ENCODE measurements around the gene BTRC. TPM values are rescaled to one million over a fixed set of nuclear protein-coding genes. Genes with fewer than 3 reads are reported as not detected.

BTRC gene
- total and polyA plus RNA-seq, 10 of the 15 experiments (the other 5 are each of a cell fraction or from before 2014, with no cell fraction given), result 2.2 to 18.6 (median 8.6) TPM

DNA sequence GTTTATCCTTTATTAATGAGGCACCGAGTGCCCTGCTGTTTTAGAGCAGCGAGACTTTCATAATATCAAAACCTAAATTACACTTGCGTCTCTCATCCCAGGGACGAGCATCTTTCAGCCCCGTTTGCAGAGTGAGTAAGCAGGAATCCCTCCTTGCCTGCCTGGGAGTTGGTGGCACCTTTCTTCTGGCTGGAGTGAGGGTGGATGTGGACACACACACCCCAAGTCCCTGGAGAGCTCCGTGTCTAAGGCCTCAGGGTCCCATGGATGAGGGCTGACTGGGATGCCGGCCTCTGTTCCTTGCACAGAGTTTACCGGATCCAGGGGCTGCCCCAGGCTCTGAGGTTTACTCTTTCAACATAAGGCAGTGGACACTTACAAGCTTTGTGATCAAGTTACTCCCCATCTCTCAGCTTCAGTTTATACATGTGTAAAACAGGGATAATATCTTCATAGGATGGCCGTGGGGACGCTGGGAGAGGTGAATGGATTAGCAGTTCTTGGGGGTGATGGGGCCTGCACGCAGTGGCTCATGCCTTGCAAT, 209.6 kb downstream of the BTRC start:
- no peak for ATAC-seq
- intact Hi-C loops (cut with micrococcal nuclease; ENCODE audit: unreplicated experiment), result no loop called here
- H4K20me1 ChIP-seq (ENCODE audit: control insufficient read depth, insufficient read depth), result no peaks in the 10 kb centered on the region
- no peaks in the 10 kb centered on the region for H3K9me3 ChIP-seq (replicated peaks; ENCODE audit: control insufficient read depth, insufficient read depth, low read length)
- no TSS peak for BruUV-seq (replicated peaks)
- H3K4me2 ChIP-seq (ENCODE audit: control insufficient read depth, insufficient read depth), result no peak overlapping the region
- no peak overlapping the region for H3K9ac ChIP-seq (ENCODE audit: control insufficient read depth, insufficient read depth, low read length)
- no peak overlapping the region for H3K27ac ChIP-seq (ENCODE audit: control insufficient read depth, insufficient read depth)
- ChIA-PET POLR2A (no interaction called here), RAD21 (ENCODE audit: unreplicated experiment) (no interaction called here), CTCF (interaction anchor here (2.1 kb wide), 1 partner anchor 350 kb away, joined by 5 read pairs; no protein-coding TSS in a partner anchor), SMC1A (ENCODE audit: uncharacterized antibody, unreplicated experiment) (interaction anchor here (1.0 kb wide), 1 partner anchor 85 kb away, joined by 3 read pairs; no protein-coding TSS in a partner anchor)
- peaks cover 13% of the 10 kb centered on the region for H3K4me1 ChIP-seq (ENCODE audit: control insufficient read depth, insufficient read depth, low read length)
- WGBS (ENCODE audit: insufficient coverage, insufficient replicate concordance, low lambda C conversion rate, missing lambda C conversion rate), result 42% methylated on average over 11 of the region's 11 CpGs
- no peak overlapping the region for H3K4me3 ChIP-seq
- no peak for FAIRE-seq
- in situ Hi-C loops (cut with MboI), result no loop called here
- H3K27me3 ChIP-seq (replicated peaks in 1 of 2; ENCODE audit: control insufficient read depth in 2 of 2, insufficient read depth in 2 of 2, low read length in 1 of 2), result peaks cover 0 to 4% of the 10 kb centered on the region in 2 experiments; a peak in 1 of 4 replicates
- no peaks in the 10 kb centered on the region for H3K79me2 ChIP-seq (ENCODE audit: control insufficient read depth, insufficient read depth, low read length)
- H2AFZ ChIP-seq (ENCODE audit: control insufficient read depth, low read depth, low read length), result no peak overlapping the region
- no peak for DNase-seq (ENCODE audit: low read depth, low spot score)
- no peaks in the 10 kb centered on the region for H3K36me3 ChIP-seq (ENCODE audit: control insufficient read depth in 2 of 2, insufficient read depth in 2 of 2, low read length in 1 of 2)
- TF ChIP-seq MLLT1 (IDR thresholded peaks at IDR 0.05) (no peak), RAD51 (IDR thresholded peaks at IDR 0.05) (no peak), RAD21 (IDR thresholded peaks at IDR 0.05; ENCODE audit: insufficient read depth, low read depth, low read length) (no peak), NRF1 (conservative IDR thresholded peaks at IDR 0.05; ENCODE audit: low read depth, low read length) (no peak), RBBP5 (conservative IDR thresholded peaks at IDR 0.05) (no peak), ZSCAN29 (IDR thresholded peaks at IDR 0.05) (no peak), SUZ12 (IDR thresholded peaks at IDR 0.05; ENCODE audit: unreplicated experiment) (no peak), SIN3A (IDR thresholded peaks at IDR 0.05; ENCODE audit: low read depth, low read length) (no peak), SPI1 (IDR thresholded peaks at IDR 0.05; ENCODE audit: borderline replicate concordance, insufficient read depth, low read depth, low read length) (no peak), FOXM1 (IDR thresholded peaks at IDR 0.05; ENCODE audit: low read depth, low read length) (no peak), MEF2B (IDR thresholded peaks at IDR 0.05; ENCODE audit: partially characterized antibody, poor library complexity, severe bottlenecking) (no peak), BHLHE40 (IDR thresholded peaks at IDR 0.05; ENCODE audit: borderline replicate concordance in 1 of 2, low read depth in 2 of 2, low read length in 1 of 2) (no peak), REST (IDR thresholded peaks at IDR 0.05; ENCODE audit: low read depth, low read length) (no peak), SMC3 (IDR thresholded peaks at IDR 0.05; ENCODE audit: borderline replicate concordance, low read length) (no peak)
- TF ChIP-seq, protein P1, sequence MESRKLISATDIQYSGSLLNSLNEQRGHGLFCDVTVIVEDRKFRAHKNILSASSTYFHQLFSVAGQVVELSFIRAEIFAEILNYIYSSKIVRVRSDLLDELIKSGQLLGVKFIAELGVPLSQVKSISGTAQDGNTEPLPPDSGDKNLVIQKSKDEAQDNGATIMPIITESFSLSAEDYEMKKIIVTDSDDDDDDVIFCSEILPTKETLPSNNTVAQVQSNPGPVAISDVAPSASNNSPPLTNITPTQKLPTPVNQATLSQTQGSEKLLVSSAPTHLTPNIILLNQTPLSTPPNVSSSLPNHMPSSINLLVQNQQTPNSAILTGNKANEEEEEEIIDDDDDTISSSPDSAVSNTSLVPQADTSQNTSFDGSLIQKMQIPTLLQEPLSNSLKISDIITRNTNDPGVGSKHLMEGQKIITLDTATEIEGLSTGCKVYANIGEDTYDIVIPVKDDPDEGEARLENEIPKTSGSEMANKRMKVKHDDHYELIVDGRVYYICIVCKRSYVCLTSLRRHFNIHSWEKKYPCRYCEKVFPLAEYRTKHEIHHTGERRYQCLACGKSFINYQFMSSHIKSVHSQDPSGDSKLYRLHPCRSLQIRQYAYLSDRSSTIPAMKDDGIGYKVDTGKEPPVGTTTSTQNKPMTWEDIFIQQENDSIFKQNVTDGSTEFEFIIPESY (IDR thresholded peaks at IDR 0.05), result no peak

Measured in GM12878 (cell line).